ENCODE results near the gene SPX. TPM values are rescaled to one million over a fixed set of nuclear protein-coding genes. Genes with fewer than 3 reads are reported as not detected.
A peak's percentile ranks its signal among the peaks of the same experiment; 100 is the strongest.

SPX gene, protein sequence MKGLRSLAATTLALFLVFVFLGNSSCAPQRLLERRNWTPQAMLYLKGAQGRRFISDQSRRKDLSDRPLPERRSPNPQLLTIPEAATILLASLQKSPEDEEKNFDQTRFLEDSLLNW
- total RNA-seq (2021; fragmentation: NEBNext Ultra II Directional; extraction: Animal tissue kit (Norgen Biotek cat#: 25700)): 0.29 and 1.3 TPM in 2 replicates
- polyA plus RNA-seq (2011; rRNA removed): 0.38 and 1.2 TPM in 2 replicates
- polyA plus RNA-seq (2011; cell fraction: cytosol; rRNA removed): 0.81 TPM
- polyA plus RNA-seq (2011; cell fraction: nucleus; rRNA removed): 0.14 TPM
- 0.24 to 0.55 TPM (median 0.40 TPM) in 4 replicates for polyA plus RNA-seq (2012, experiment 1 of 2)
- polyA plus RNA-seq (2012, experiment 2 of 2): not detected
- polyA plus RNA-seq (2013, experiment 1 of 2): 0.49 TPM
- polyA plus RNA-seq (2013, experiment 2 of 2): 0.64 TPM
- polyA minus RNA-seq (2011; rRNA and poly(A)+ RNA removed): 0.34 and 0.47 TPM in 2 replicates
- not detected for polyA minus RNA-seq (2011; cell fraction: cytosol; rRNA and poly(A)+ RNA removed)
- polyA minus RNA-seq (2011; cell fraction: nucleus; rRNA and poly(A)+ RNA removed): 0.90 TPM
- long read RNA-seq, experiment 1, partial matches to known transcripts: 0 of 1 reads
- long read RNA-seq, experiment 1, other reads (novel, unspliced or antisense): 0 of 1 reads
- long read RNA-seq, experiment 2: 0 reads

DNA sequence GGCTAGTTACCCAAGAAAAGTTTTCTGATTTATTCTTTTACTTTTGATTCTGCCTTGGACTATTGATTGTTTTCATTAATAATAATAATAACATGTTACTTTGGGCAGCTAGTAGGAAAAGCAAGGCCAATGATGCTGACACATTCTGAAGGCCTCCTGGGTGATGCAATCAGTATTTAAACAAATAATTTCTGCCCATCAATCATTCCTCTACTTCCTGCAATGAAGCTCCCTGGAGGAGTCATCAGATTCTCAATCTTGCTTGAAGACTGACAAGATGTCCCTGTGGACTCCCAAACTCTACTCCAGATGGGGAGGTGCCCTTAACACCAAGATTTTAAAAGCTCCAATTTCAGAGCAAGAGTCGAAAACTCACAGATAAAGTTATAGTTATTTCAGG is at the start of gene SPX:
Gene SPX (plus strand): TSS at position 244 of the 400 bp plus-strand sequence. CDS start 177 bp downstream, outside the sequence.
- no peak within 1 kb of the TSS for H3K56ac ChIP-seq (replicated peaks; ENCODE audit: insufficient read length, low read depth, low read length)
- H3K79me2 ChIP-seq (ENCODE audit: control insufficient read depth in 1 of 2, insufficient read depth in 2 of 2, low read length in 2 of 2): no peaks in the 10 kb centered on the region
- no peaks in the 10 kb centered on the region for H3K9me3 ChIP-seq (ENCODE audit: insufficient read depth in 2 of 2, low read depth in 1 of 2, low read length in 1 of 2)
- H3K36me3 ChIP-seq (ENCODE audit: control insufficient read depth in 2 of 4, insufficient read depth in 4 of 4, low read length in 3 of 4): no peaks in the 10 kb centered on the region
- H2BK15ac ChIP-seq (ENCODE audit: low read length): no peak within 1 kb of the TSS
- H3K23ac ChIP-seq (ENCODE audit: insufficient read length): no peak within 1 kb of the TSS
- H4K5ac ChIP-seq (ENCODE audit: insufficient read length, low read depth, low read length): no peak within 1 kb of the TSS
- H2AFZ ChIP-seq (ENCODE audit: low read length): peak within 1 kb of the TSS; percentile 54
- peak within 1 kb of the TSS; percentile 51 to 75 (median 62) for H3K4me3 ChIP-seq (ENCODE audit: extremely low read depth in 1 of 4, insufficient read depth in 2 of 4, low read depth in 3 of 4, low read length in 4 of 4)
- ChIA-PET CTCF (ENCODE audit: partially characterized antibody) (no interaction called here), POLR2A (ENCODE audit: partially characterized antibody) (interaction anchor here (1.4 to 2.8 kb wide), 4 partner anchors 25 to 132 kb away, joined by 3 to 18 read pairs (median 7); partner anchors contain the start of genes GOLT1B and RECQL)
- no peak within 1 kb of the TSS for H2AK5ac ChIP-seq (ENCODE audit: low read depth, low read length)
- H3K4me2 ChIP-seq (ENCODE audit: insufficient read depth in 1 of 2, low read depth in 2 of 2, low read length in 2 of 2): peak within 1 kb of the TSS; percentile 67 to 86
- H3K23me2 ChIP-seq (ENCODE audit: low read depth, low read length): peaks cover 6% of the 10 kb centered on the region; the same call in 1 of the 2 replicates
- peaks cover 0 to 16% (median 9%) of the 10 kb centered on the region in 4 experiments; a peak in 5 of 7 replicates for H3K27me3 ChIP-seq (replicated peaks in 1 of 4; ENCODE audit: control insufficient read depth in 3 of 4, extremely low read depth in 1 of 4, insufficient read depth in 3 of 4, low read length in 3 of 4)
- peaks cover 0 to 4% (median 0%) of the 10 kb centered on the region in 4 experiments; a peak in 1 of 7 replicates for H3K4me1 ChIP-seq (replicated peaks in 1 of 4; ENCODE audit: control insufficient read depth in 3 of 4, insufficient read depth in 4 of 4, low read length in 3 of 4)
- H3K14ac ChIP-seq (ENCODE audit: insufficient read length): no peak within 1 kb of the TSS
- no peak within 1 kb of the TSS for H2BK120ac ChIP-seq (replicated peaks; ENCODE audit: low read depth, low read length)
- H3K18ac ChIP-seq (ENCODE audit: extremely low read depth, low read length): no peak within 1 kb of the TSS
- FAIRE-seq: no peak
- DNase-seq (ENCODE audit: low read depth in 1 of 2, low spot score in 2 of 2): no peak
- no peak within 1 kb of the TSS for H4K8ac ChIP-seq (ENCODE audit: extremely low read depth, insufficient read depth, low read length)
- no peak within 1 kb of the TSS for H2BK20ac ChIP-seq (ENCODE audit: low read length)
- H3K9ac ChIP-seq (replicated peaks in 1 of 4; ENCODE audit: extremely low read depth in 1 of 4, low read depth in 3 of 4, low read length in 3 of 4): peak within 1 kb of the TSS in 2 of 4 experiments; percentile 25 to 30; a peak in 3 of 7 replicates
- no peak within 1 kb of the TSS for H3K4ac ChIP-seq (replicated peaks; ENCODE audit: insufficient read length, low read depth, low read length)
- WGBS, 2 experiments (ENCODE audit: extremely low coverage in 1 of 2, insufficient coverage in 1 of 2, insufficient read length in 1 of 2, insufficient replicate concordance in 2 of 2, low coverage in 1 of 2, low lambda C conversion rate in 2 of 2, missing lambda C conversion rate in 1 of 2): 100% methylated on average over 1 of the region's 1 CpG; no CpG with 5 or more reads in 1 of the 2 experiments
- no peaks in the 10 kb centered on the region for H3K79me1 ChIP-seq (ENCODE audit: low read depth, low read length)
- no peaks in the 10 kb centered on the region for H4K20me1 ChIP-seq (replicated peaks in 1 of 2; ENCODE audit: control insufficient read depth in 1 of 2, insufficient read depth in 2 of 2, low read length in 2 of 2)
- no peak within 1 kb of the TSS for H3K27ac ChIP-seq (ENCODE audit: low read depth, low read length)
- TF ChIP-seq CEBPB (IDR thresholded peaks at IDR 0.05; ENCODE audit: low read depth, low read length) (0 out of 2 replicates have a peak, but pooled peaks have one; percentile 15), PHF8 (conservative IDR thresholded peaks at IDR 0.05; ENCODE audit: low read depth, low read length) (no peak)
- no peak within 1 kb of the TSS for H2BK12ac ChIP-seq (ENCODE audit: low read depth, low read length)
- H4K91ac ChIP-seq (replicated peaks; ENCODE audit: insufficient read length, low read length): no peak within 1 kb of the TSS
- H2BK5ac ChIP-seq (ENCODE audit: low read depth, low read length): no peak within 1 kb of the TSS

Data from H1 (cell line).